Measurements from ENCODE around the gene SIX1.

Gene SIX1

GRCh38 chr14:60641742-60642269 is 7.5 kb downstream of the SIX1 start:
- no peak for DNase-seq (ENCODE audit: low spot score)

DNA sequence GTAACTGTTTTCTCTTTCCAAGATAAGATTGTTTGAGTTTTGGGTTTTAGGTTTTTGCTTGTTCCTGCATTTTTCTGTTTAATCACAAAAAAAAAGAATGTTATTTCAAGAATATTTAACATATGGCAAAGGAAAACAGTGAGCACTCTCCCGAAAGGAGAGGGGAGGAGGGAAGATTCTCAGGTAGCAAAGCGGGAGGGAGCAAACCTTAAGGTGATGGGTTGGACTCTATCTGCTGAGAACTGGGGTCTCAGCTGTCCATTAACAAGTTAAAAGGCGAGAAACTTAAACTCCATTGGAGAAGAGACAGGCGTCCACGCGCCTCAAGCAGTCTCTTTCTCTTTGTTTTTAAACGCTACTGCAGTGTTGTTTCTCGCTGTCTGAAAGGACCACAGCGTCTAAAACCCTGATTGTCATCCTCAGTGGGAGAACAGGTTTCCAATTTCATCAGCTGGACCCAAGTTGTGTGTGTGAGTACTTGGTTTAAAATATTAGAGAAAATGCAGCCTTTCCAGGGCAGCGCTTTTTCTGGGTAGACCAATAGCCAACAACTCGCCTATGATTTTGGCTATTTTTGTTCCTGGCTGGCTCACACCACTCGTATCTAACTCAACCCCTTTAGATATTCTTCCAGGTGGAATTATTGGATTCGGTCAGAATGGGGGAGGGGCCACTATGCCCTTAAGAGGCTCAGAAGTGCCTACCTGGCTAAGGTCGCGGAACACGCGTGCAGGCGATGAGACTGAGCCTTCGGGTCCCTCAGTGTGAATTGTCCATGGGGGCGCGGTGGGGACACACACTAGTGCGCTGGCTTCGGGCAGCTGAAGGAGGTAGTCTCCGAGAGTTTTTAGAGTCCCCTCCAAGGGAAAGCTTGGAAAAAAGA is 8.2 kb downstream of the SIX1 start:
- DNase-seq (ENCODE audit: low spot score): no peak

GRCh38 chr14:60639674-60640073 is 9.6 kb downstream of the SIX1 start:
- DNase-seq (ENCODE audit: low spot score): no peak

GRCh38 chr14:60637479-60638315 is 11.6 kb downstream of the SIX1 start:
- DNase-seq (ENCODE audit: low spot score): no peak

GRCh38 chr14:60636879-60637478 is 12.3 kb downstream of the SIX1 start:
- no peak for DNase-seq (ENCODE audit: low spot score)

- no peak for DNase-seq (ENCODE audit: low spot score)
Measured at GRCh38 chr14:60634153-60634552, 15.1 kb downstream of the SIX1 start.

GRCh38 chr14:60632777-60633176 is 16.5 kb downstream of the SIX1 start:
- no peak for DNase-seq (ENCODE audit: low spot score)

- no peak for DNase-seq (ENCODE audit: low spot score)
Measured at GRCh38 chr14:60632257-60632656, 17.0 kb downstream of the SIX1 start.

- no peak for DNase-seq (ENCODE audit: low spot score)
Measured at GRCh38 chr14:60631842-60632241, 17.4 kb downstream of the SIX1 start.

DNA sequence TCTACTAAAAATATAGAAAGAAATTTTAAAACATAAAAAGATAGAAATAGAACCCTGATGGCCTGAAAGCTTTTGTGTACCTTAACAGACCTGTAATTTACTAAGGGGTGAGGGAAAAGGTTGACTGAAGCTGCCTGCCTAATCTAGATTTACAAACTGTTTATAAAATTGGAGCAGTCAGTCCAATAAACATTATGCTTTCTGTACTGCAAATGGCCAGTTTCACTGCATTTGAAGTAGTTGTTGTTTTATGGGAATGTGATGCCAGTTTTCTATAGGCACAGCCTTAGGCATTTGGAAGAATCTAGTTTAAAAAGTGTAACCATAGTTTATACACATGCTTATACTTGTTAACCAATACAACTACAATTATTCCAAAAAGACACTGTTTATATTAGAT is 19.1 kb downstream of the SIX1 start:
- no peak for DNase-seq (ENCODE audit: low spot score)

DNA sequence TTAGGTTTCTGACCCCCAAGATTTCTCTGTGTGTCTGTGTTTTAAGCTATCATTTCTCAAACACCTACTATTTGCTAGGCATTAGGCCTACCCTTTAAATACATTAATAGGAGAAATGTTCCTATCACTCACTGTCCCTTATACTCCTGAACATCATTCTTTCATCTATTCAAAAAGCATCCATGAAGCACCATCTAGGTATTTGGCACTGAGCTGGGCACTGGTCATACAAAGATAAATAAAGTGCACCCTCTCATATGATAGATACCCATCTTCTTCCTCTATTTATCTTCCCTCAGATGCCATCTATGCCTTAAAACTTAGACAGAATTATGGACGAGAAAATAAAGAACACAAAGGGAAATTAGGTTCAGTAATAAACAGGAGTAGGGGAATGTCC is 20.4 kb downstream of the SIX1 start:
- no peak for DNase-seq (ENCODE audit: low spot score)

DNA sequence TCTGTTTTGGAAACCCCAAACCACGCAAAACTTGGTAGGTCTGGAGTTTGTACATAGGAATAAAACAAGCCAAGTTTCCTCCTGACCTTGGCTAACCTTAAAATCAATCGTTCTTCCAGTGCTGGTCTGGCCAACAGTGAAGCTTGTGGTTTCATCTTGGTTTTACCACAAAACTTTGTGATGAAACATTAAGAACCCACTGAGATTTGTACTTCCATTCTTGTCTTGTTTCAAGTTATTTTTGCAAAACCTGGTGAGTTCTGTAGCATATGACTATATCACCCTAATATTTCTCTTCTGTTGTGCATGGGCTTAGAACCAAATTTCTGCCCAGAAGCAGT is 26.4 kb downstream of the SIX1 start:
- no peak for DNase-seq (ENCODE audit: low spot score)

DNA sequence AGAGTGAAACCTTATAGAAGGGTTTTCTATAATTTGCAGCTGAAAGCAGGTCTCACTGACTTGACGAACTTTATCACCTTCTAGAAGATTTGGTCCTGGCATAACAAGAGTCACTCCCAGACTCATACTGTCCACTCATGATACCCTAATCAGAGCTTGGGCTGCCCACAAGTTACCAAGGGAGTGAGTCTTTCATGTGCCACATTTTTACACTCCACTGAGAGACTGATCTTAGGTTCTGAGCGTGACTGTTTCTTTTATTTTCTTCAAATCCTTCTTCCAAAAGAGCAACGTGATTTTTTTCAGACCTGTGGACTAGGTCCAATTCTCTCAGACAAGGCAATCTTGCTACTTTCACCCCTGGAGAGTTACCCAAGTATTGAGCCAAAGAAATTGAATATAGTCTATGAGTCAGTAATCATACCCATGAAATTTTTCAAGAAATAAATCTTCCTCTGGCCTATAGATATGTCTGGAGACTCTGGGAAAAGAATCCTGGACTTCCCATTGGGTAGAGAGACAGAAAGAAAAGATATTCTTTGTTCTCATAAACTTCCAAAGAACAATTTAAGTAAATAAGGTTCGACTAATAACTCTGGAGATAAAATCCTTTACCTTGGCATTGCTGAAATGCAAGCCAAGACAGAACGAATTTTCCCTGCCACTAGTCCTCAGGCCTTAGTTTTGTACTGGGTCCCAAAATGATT is 26.9 kb downstream of the SIX1 start:
- DNase-seq (ENCODE audit: low spot score): no peak

- DNase-seq (ENCODE audit: low spot score): no peak
Measured at GRCh38 chr14:60621386-60621785, 27.9 kb downstream of the SIX1 start.

DNA sequence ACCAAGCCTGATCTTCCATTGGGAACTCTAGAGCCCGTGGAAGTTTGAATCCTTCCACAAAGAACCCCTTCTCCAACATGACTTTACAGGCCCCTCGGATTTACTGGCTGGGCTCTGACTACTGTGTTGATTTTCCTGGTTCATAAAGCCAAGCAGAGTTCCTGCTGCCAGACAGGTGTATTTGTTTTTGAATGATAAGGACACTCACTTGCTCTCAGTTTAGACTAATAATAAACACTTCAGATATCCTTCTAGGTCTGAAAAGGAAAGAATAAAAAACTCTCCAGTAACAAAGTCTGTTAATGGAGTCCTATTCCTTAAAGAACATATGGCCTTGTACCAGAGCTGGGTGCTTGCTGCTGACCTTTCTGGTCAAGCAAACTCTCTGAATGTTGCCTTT is 31.0 kb downstream of the SIX1 start:
- no peak for DNase-seq (ENCODE audit: low spot score)

DNA sequence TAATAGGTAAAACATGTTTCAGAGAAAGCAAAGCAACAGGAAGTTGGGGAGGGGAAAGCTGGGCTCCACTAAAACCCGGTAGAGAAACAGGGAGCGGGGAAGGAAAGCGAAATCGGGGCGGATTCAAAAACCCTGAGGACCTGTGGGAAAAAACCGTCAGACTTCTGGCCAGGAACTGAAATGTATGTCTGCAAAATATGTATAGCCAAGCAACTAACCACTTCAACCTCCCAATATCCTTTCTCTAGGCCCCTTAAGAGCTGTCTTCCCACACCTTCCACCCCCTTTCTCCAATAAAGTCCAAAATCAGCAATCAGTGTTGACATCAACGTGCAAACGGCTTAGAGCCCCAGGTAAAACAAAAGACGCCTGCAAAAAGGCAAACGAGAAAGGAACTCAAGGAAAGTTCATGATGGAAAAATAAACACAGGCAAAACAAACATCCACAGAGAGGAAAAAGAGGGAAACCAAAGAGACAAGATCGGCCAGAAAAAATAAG is 32.8 kb downstream of the SIX1 start:
- DNase-seq (ENCODE audit: low spot score): no peak

GRCh38 chr14:60602291-60602690 is 47.0 kb downstream of the SIX1 start:
- DNase-seq (ENCODE audit: low spot score): no peak

- no peak for DNase-seq (ENCODE audit: low spot score)
Measured at GRCh38 chr14:60599727-60600126, 49.5 kb downstream of the SIX1 start.

DNA sequence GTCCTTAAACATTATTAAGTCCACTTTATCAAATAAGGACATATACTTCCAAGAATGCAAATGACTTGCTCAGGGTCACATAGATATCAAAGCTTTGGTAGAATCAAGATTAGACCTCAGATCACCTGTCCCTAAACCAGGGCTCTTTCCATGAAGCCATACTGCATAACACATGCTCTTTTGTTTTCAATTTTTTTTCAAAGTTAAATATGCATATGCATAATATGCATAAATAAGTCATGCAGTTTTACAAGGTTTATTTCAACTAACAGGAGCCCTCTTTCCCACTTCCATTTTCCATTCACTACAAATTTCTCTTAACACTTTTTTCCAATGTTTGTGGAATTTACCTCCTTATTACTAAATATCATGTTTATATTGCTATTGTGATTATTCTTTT is 53.1 kb downstream of the SIX1 start:
- DNase-seq (ENCODE audit: low spot score): no peak

DNA sequence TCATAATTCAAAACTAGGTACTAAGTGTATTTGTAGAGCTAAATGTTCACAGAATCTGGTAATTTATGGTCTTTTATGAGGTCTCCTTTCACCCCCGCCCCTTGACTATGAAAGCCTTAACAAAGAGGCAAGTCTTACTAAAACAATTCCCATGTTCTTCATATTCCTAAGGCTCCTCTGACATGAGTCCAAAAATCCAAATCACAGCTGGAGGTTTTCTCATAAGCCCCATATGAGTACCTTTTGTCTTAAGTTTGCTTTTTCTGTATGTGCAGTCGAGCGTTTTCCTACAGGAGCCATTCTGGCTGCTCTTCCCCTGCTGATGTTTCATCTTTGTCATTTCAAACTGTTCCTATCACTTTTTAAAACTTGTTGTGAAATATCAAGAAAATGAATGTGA is 55.2 kb downstream of the SIX1 start:
- DNase-seq (ENCODE audit: low spot score): no peak
